Measurements from ENCODE around the gene PLPPR2.
"Not testable (repeated sequence)": the region's sequence is repeated elsewhere in the genome, so short reads cannot be mapped to it uniquely, and the experiment has no call there.

The PLPPR2 gene

GRCh38 chr19:11374433-11375142 lies 19.4 kb downstream of the PLPPR2 start, which contains the start of gene SWSAP1:
Gene SWSAP1 (plus strand): TSS chr19:11374666. CDS start chr19:11374681, 15 bp downstream.
- no peaks in the 10 kb centered on the region for H3K9me3 Mint-ChIP-seq
- ATAC-seq = peak; percentile 94
- DNase-seq = peak; percentile 96
- peaks cover 14% of the 10 kb centered on the region for H3K36me3 Mint-ChIP-seq (ENCODE audit: low read depth)
- no peak within 1 kb of the TSS for H3K4me3 Mint-ChIP-seq
- H3K27me3 Mint-ChIP-seq = no peaks in the 10 kb centered on the region
- no peak within 1 kb of the TSS for H3K27ac Mint-ChIP-seq
- H3K4me1 Mint-ChIP-seq = peaks cover 36% of the 10 kb centered on the region

- peak; percentile 68 for DNase-seq
- no peak overlapping the region for H3K27ac Mint-ChIP-seq
Observed at GRCh38 chr19:11375143-11375948, 20.1 kb downstream of the PLPPR2 start.

GRCh38 chr19:11377237-11377636 lies 22.0 kb downstream of the PLPPR2 start:
- H3K36me3 Mint-ChIP-seq (ENCODE audit: low read depth) = peaks cover 13% of the 10 kb centered on the region
- no peaks in the 10 kb centered on the region for H3K9me3 Mint-ChIP-seq
- peaks cover 7% of the 10 kb centered on the region for H3K27me3 Mint-ChIP-seq
- H3K4me3 Mint-ChIP-seq = peak overlapping the region; percentile 57
- no peak for ATAC-seq
- peak; percentile 14 for DNase-seq
- peak overlapping the region; percentile 70 for H3K27ac Mint-ChIP-seq
- peaks cover 55% of the 10 kb centered on the region for H3K4me1 Mint-ChIP-seq

More at GRCh38 chr19:11375143-11375948, 20.1 kb downstream of the PLPPR2 start:
- Mint-ChIP-seq H3K4me1 (peaks cover 42% of the 10 kb centered on the region), H3K27me3 (no peaks in the 10 kb centered on the region), H3K4me3 (no peak overlapping the region), H3K9me3 (no peaks in the 10 kb centered on the region), H3K36me3 (ENCODE audit: low read depth) (peaks cover 16% of the 10 kb centered on the region)
- peak; percentile 42 for ATAC-seq

- Mint-ChIP-seq H3K36me3 (ENCODE audit: low read depth) (peaks cover 13% of the 10 kb centered on the region), H3K4me3 (no peak overlapping the region), H3K27me3 (peaks cover 11% of the 10 kb centered on the region), H3K9me3 (no peaks in the 10 kb centered on the region), H3K4me1 (peaks cover 58% of the 10 kb centered on the region), H3K27ac (no peak overlapping the region)
- ATAC-seq (no peak), DNase-seq (no peak)
Observed at GRCh38 chr19:11377756-11378155, 22.5 kb downstream of the PLPPR2 start.

- Mint-ChIP-seq H3K4me1 (peaks cover 56% of the 10 kb centered on the region), H3K27ac (peak overlapping the region; percentile 35), H3K9me3 (no peaks in the 10 kb centered on the region), H3K4me3 (no peak overlapping the region), H3K27me3 (peaks cover 14% of the 10 kb centered on the region), H3K36me3 (ENCODE audit: low read depth) (peaks cover 13% of the 10 kb centered on the region)
- DNase-seq (peak; percentile 29), ATAC-seq (no peak)
Observed at GRCh38 chr19:11378319-11379189, 23.3 kb downstream of the PLPPR2 start.

DNA sequence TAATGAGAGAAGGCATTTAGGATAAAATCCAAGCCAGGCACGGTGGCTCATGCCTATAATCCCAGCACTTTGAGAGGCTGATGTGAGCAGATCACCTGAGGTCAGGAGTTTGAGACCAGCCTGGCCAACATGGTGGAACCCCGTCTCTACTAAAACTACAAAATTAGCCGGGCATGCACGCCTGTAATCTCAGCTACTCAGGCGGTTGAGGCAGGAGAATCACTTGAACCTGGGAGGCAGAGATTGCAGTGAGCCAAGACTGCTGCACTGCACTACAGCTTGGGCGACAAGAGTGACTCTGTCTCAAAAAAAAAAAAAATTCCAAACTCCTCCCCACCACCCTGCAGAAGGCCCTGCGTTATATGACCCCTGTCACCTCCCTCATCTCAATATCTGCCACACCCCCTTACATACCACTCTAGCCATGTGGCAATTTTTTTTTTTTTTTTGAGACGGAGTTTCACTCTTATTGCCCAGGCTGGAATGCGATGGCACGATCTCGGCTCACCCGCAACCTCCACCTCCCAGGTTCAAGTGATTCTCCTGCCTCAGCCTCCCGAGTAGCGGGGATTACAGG lies 24.1 kb downstream of the PLPPR2 start:
- not testable (repeated sequence) for H3K4me3 Mint-ChIP-seq, H3K9me3 Mint-ChIP-seq, DNase-seq, H3K27ac Mint-ChIP-seq, ATAC-seq
- peaks cover 57% of the 10 kb centered on the region for H3K4me1 Mint-ChIP-seq
- peaks cover 15% of the 10 kb centered on the region for H3K27me3 Mint-ChIP-seq
- H3K36me3 Mint-ChIP-seq (ENCODE audit: low read depth) = peaks cover 13% of the 10 kb centered on the region

- H3K4me1 Mint-ChIP-seq = peaks cover 58% of the 10 kb centered on the region
- peak overlapping the region; percentile 95 for H3K27ac Mint-ChIP-seq
- H3K4me3 Mint-ChIP-seq = peak overlapping the region; percentile 89
- DNase-seq (no peak), ATAC-seq (no peak)
- peaks cover 13% of the 10 kb centered on the region for H3K36me3 Mint-ChIP-seq (ENCODE audit: low read depth)
- H3K27me3 Mint-ChIP-seq = peaks cover 15% of the 10 kb centered on the region
- no peaks in the 10 kb centered on the region for H3K9me3 Mint-ChIP-seq
Observed at GRCh38 chr19:11379857-11380350, 24.7 kb downstream of the PLPPR2 start.

DNA sequence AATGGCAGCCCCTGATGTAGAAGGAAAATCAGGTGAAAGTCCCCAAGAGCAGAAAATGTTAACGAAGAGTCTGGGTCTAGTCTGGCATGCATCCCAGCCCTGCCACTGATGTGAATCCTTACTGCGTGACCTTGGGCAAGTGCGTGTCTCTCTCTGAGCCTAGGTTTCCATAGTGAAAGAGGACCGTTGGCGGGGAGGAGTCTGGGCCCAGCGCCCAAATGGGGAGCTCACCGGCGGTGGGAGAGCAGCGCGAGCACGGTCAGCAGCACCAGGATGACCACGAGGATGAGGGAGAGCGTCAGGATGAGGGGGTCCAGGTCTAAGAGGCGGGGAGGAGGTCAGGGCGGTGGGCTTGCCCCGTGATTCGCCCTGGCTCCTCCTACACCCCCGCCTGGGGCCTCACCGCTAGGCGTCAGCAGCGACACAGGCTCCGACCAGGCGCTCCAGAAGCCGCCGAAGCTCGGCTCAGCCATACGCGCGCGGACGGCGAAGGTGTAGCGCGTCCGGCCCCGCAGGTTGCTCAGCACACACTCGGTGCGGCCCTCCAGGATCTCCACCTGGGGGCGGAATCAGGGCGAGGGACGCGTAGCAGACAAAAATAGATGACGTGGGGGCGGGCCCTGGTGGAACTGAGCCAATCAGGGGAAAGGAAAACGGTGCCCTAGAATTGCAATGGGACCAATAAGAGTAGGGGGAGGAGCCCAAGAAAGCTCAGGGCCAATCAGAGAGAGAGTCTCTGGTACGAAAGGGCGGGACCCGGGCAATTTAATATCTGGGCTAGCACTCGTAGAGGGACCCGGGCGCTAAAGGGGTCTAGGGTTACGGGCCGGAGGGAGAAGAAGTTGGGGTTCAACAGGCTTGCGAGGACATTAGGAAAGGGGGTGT lies 25.7 kb downstream of the PLPPR2 start:
- Mint-ChIP-seq H3K36me3 (ENCODE audit: low read depth) (peaks cover 12% of the 10 kb centered on the region), H3K9me3 (no peaks in the 10 kb centered on the region), H3K4me1 (peaks cover 54% of the 10 kb centered on the region), H3K27ac (peak overlapping the region; percentile 95), H3K27me3 (peaks cover 15% of the 10 kb centered on the region), H3K4me3 (peak overlapping the region; percentile 89)
- ATAC-seq (peak; percentile 83), DNase-seq (peak; percentile 93)

DNA sequence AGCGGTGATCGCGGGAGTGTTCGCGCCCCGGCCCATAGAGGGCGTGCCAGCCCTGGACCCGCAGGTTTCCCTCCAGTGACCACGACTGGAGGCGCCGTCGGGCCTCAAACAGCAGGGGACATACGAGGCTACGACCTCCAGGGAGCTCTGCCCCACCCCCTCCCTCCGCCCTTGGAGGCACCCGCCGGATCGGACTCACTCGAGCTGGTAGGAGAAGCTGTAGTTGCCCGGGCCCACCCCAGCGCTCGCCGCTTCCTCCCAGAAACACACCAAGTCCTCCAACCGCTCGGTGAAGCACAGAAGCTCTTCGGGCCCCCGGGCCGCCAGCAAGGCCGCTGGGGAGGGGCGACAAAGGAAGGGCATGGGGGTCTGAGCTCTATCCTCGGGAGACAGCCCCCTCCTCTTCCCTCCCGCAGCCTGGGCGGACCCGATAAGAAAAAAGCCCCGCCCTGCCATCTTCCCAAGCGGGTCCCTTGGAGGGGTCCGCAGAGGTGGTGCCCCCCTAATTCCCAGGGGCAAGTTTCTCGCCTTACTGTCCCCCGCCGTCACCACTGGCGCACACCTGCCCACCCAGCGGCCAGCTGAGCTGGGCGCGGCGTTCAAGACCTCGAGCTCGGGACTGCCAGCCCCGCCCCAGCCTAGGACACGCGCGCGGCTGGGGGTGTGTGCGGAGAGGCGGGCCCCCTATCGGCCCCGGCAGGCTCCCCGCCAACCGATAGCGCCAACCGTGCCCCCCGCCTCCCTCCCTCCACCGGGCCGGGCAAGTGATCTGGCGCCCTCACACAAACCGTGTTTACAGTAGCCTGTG lies 27.9 kb downstream of the PLPPR2 start:
- peaks cover 37% of the 10 kb centered on the region for H3K4me1 Mint-ChIP-seq
- H3K9me3 Mint-ChIP-seq = no peaks in the 10 kb centered on the region
- peaks cover 15% of the 10 kb centered on the region for H3K27me3 Mint-ChIP-seq
- peak overlapping the region; percentile 65 for H3K4me3 Mint-ChIP-seq
- DNase-seq (peak; percentile 69), ATAC-seq (no peak)
- peak overlapping the region; percentile 42 for H3K27ac Mint-ChIP-seq
- H3K36me3 Mint-ChIP-seq (ENCODE audit: low read depth) = peaks cover 3% of the 10 kb centered on the region

GRCh38 chr19:11383706-11384048 lies 28.4 kb downstream of the PLPPR2 start:
- ATAC-seq (no peak), DNase-seq (no peak)
- H3K4me3 Mint-ChIP-seq = peak overlapping the region; percentile 65
- peaks cover 3% of the 10 kb centered on the region for H3K36me3 Mint-ChIP-seq (ENCODE audit: low read depth)
- H3K4me1 Mint-ChIP-seq = peaks cover 32% of the 10 kb centered on the region
- H3K27ac Mint-ChIP-seq = no peak overlapping the region
- H3K27me3 Mint-ChIP-seq = peaks cover 15% of the 10 kb centered on the region
- no peaks in the 10 kb centered on the region for H3K9me3 Mint-ChIP-seq

GRCh38 chr19:11384778-11385129 lies 29.5 kb downstream of the PLPPR2 start:
- Mint-ChIP-seq H3K9me3 (no peaks in the 10 kb centered on the region), H3K36me3 (ENCODE audit: low read depth) (peaks cover 3% of the 10 kb centered on the region), H3K27ac (no peak overlapping the region), H3K27me3 (peaks cover 15% of the 10 kb centered on the region), H3K4me3 (no peak overlapping the region), H3K4me1 (peaks cover 27% of the 10 kb centered on the region)
- no peak for ATAC-seq
- no peak for DNase-seq

GRCh38 chr19:11387162-11388034 lies 32.2 kb downstream of the PLPPR2 start:
- Mint-ChIP-seq H3K9me3 (peaks cover 3% of the 10 kb centered on the region), H3K36me3 (ENCODE audit: low read depth) (no peaks in the 10 kb centered on the region), H3K4me1 (peaks cover 7% of the 10 kb centered on the region), H3K27ac (no peak overlapping the region), H3K27me3 (peaks cover 8% of the 10 kb centered on the region), H3K4me3 (no peak overlapping the region)
- DNase-seq (no peak), ATAC-seq (no peak)

All from activated naive CD8-positive, alpha-beta T cell treated with anti-CD3 and anti-CD28 coated beads, Interleukin-2, amount 50 U/mL, for 24 hours (primary cell).